GM23338 (cell line): ENCODE measurements around the gene ACOXL. TPM values are rescaled to one million over a fixed set of nuclear protein-coding genes. Genes with fewer than 3 reads are reported as not detected.

Experiments used
- ATAC-seq: fragments of 200-7000 bp; cut with Tn5 transposase; 3 replicates; pipeline ENCODE4 v1.9.1; 2020
- DNase-seq: peaks from one replicate; pipeline ENCODE4 v3.0.0-alpha.2; 2015; ENCODE audit warnings: low spot score
- H2AFZ ChIP-seq: fragments of 200-600 bp; sonication (generic); 2 replicates; pipeline ENCODE4 v1.8.0; 2016; ENCODE audit warnings: antibody characterized with exemption, mild to moderate bottlenecking, moderate library complexity
- H3F3A ChIP-seq: fragments of 200-600 bp; sonication (generic); replicated peaks from 2 replicates; pipeline ENCODE4 v1.8.0; 2017; ENCODE audit warnings: antibody characterized with exemption, mixed run types, low read depth
- H3K27ac ChIP-seq: fragments of 200-600 bp; sonication (generic); 2 replicates; pipeline ENCODE4 v1.6.1; 2016; ENCODE audit warnings: low read depth
- H3K27me3 ChIP-seq: fragments of 200-600 bp; sonication (generic); 2 replicates; pipeline ENCODE4 v1.8.0; 2016; ENCODE audit warnings: mild to moderate bottlenecking, mixed run types, moderate library complexity; ENCODE audit not compliant: insufficient read depth
- H3K36me3 ChIP-seq: fragments of 200-600 bp; sonication (generic); 2 replicates; pipeline ENCODE4 v1.8.0; 2016; ENCODE audit warnings: mild to moderate bottlenecking; ENCODE audit not compliant: insufficient read depth
- H3K4me1 ChIP-seq: fragments of 200-600 bp; sonication (generic); 2 replicates; pipeline ENCODE4 v1.8.0; 2016; ENCODE audit warnings: mild to moderate bottlenecking, moderate library complexity; ENCODE audit not compliant: insufficient read depth
- H3K4me2 ChIP-seq: fragments of 200-600 bp; sonication (generic); 2 replicates; pipeline ENCODE4 v1.7.1; 2017; ENCODE audit warnings: mixed run types
- H3K4me3 ChIP-seq: fragments of 200-600 bp; sonication (generic); 2 replicates; pipeline ENCODE4 v1.6.1; 2016; ENCODE audit warnings: mixed run types
- H3K79me2 ChIP-seq: fragments of 200-600 bp; sonication (generic); replicated peaks from 2 replicates; pipeline ENCODE4 v1.8.0; 2017; ENCODE audit warnings: mild to moderate bottlenecking; ENCODE audit not compliant: insufficient read depth
- H3K9me2 ChIP-seq: fragments of 200-600 bp; sonication (generic); 2 replicates; pipeline ENCODE4 v1.8.0; 2017; ENCODE audit not compliant: insufficient read depth
- H4K20me1 ChIP-seq: fragments of 200-600 bp; sonication (generic); replicated peaks from 2 replicates; pipeline ENCODE4 v1.8.0; 2017; ENCODE audit warnings: mild to moderate bottlenecking; ENCODE audit not compliant: insufficient read depth
- H3K27ac Mint-ChIP-seq: 2 replicates; pipeline ENCODE4 v1.8.0; 2020; ENCODE audit warnings: inconsistent platforms, mild to moderate bottlenecking, moderate library complexity, mixed read lengths
- H3K27me3 Mint-ChIP-seq: 3 replicates; pipeline ENCODE4 v1.8.0; 2022; ENCODE audit warnings: low read depth, mild to moderate bottlenecking, moderate library complexity, mixed read lengths, inconsistent platforms; ENCODE audit not compliant: insufficient read depth, poor library complexity
- H3K36me3 Mint-ChIP-seq: 3 replicates; pipeline ENCODE4 v1.8.0; 2021; ENCODE audit warnings: low read depth, mild to moderate bottlenecking, inconsistent platforms, moderate library complexity, mixed read lengths
- H3K4me1 Mint-ChIP-seq: 3 replicates; pipeline ENCODE4 v1.8.0; 2020; ENCODE audit warnings: mild to moderate bottlenecking, inconsistent platforms, mixed read lengths
- H3K4me3 Mint-ChIP-seq: 3 replicates; pipeline ENCODE4 v1.8.0; 2021; ENCODE audit warnings: moderate library complexity, mild to moderate bottlenecking, inconsistent platforms, mixed read lengths
- H3K9me3 Mint-ChIP-seq: 3 replicates; pipeline ENCODE4 v1.8.0; 2020; ENCODE audit warnings: moderate library complexity, mild to moderate bottlenecking, inconsistent platforms, mixed read lengths
- CREB1 ChIP-seq: fragments of 250-450 bp; sonication (Bioruptor Pico); IDR thresholded peaks from 2 replicates; pipeline ENCODE4 v1.5.0; 2020; ENCODE audit warnings: low read depth, mild to moderate bottlenecking, moderate library complexity
- CTCF ChIP-seq, 2 experiments: fragments of 200-600 bp in 1 of 2; sonication (generic) in 1 of 2; conservative IDR thresholded peaks; 2 replicates each; pipeline versions ENCODE4 v1.5.1 to v1.6.1; 2016 to 2017; ENCODE audit warnings: antibody characterized with exemption in 2 of 2, low read depth in 2 of 2, mild to moderate bottlenecking in 2 of 2, moderate library complexity in 1 of 2
- ETS1 ChIP-seq: IDR thresholded peaks from 2 replicates; pipeline ENCODE4 v1.6.1; 2016; ENCODE audit warnings: antibody characterized with exemption
- EZH2 ChIP-seq: fragments of 200-600 bp; sonication (generic); IDR thresholded peaks from one replicate; pipeline ENCODE4 v1.8.0; 2017; ENCODE audit warnings: antibody characterized with exemption, mild to moderate bottlenecking, low read depth; ENCODE audit not compliant: unreplicated experiment
- EZH2phosphoT487 ChIP-seq: fragments of 200-600 bp; sonication (generic); IDR thresholded peaks from one replicate; pipeline ENCODE4 v1.8.1; 2018; ENCODE audit warnings: antibody characterized with exemption; ENCODE audit not compliant: unreplicated experiment
- JUNB ChIP-seq: IDR thresholded peaks from one replicate; pipeline ENCODE4 v1.6.1; 2016; ENCODE audit warnings: antibody characterized with exemption; ENCODE audit not compliant: unreplicated experiment
- NANOG ChIP-seq: IDR thresholded peaks from 2 replicates; pipeline ENCODE4 v1.6.1; 2016; ENCODE audit warnings: antibody characterized with exemption, borderline replicate concordance
- POLR2AphosphoS5 ChIP-seq: IDR thresholded peaks from 2 replicates; pipeline ENCODE4 v1.6.1; 2016; ENCODE audit warnings: antibody characterized with exemption, low read depth
- REST ChIP-seq: IDR thresholded peaks from one replicate; pipeline ENCODE4 v1.6.1; 2018; ENCODE audit warnings: antibody characterized with exemption; ENCODE audit not compliant: unreplicated experiment
- STAT1 ChIP-seq: IDR thresholded peaks from one replicate; pipeline ENCODE4 v1.6.1; 2016; ENCODE audit warnings: antibody characterized with exemption; ENCODE audit not compliant: unreplicated experiment
- ZNF114 ChIP-seq: fragments of 250-450 bp; sonication (Bioruptor Pico); IDR thresholded peaks from 2 replicates; pipeline ENCODE4 v1.5.0; 2020; ENCODE audit warnings: mild to moderate bottlenecking, moderate library complexity
- ZNF331 ChIP-seq: fragments of 250-450 bp; sonication (Bioruptor Pico); IDR thresholded peaks from 2 replicates; pipeline ENCODE4 v1.5.0; 2020; ENCODE audit warnings: low read depth, mild to moderate bottlenecking, moderate library complexity
- ZNF462 ChIP-seq: fragments of 250-450 bp; sonication (Bioruptor Pico); IDR thresholded peaks from 2 replicates; pipeline ENCODE4 v1.5.0; 2020; ENCODE audit warnings: mild to moderate bottlenecking, moderate library complexity
- polyA plus RNA-seq: library from polyadenylated mRNA; unstranded; fragments of >200 nt; fragmentation: Nextera tagmentation; extraction: Ambion mirVana; gene quantifications from 2 replicates; pipeline ENCODE4 v1.2.1, GENCODE V29; 2016
- total RNA-seq: library from RNA; depleted of rRNA; stranded (reverse); fragments of >200 nt; shearing (Covaris generic); gene quantifications from 2 replicates; pipeline ENCODE4 v1.2.3, GENCODE V29; 2014

Gene ACOXL
- total and polyA plus RNA-seq, 2 experiments from 2014 or later, result 9.0 to 14.7 TPM

GRCh38 chr2:110995911-110996310 lies 263.5 kb downstream of the ACOXL start:
- Histone ChIP-seq H3K36me3 (no peaks in the 10 kb centered on the region), H3K79me2 (no peaks in the 10 kb centered on the region), H3F3A (no peaks in the 10 kb centered on the region), H4K20me1 (no peaks in the 10 kb centered on the region), H3K4me3 (no peak overlapping the region), H3K9me2 (peaks cover 10% of the 10 kb centered on the region), H3K27me3 (no peaks in the 10 kb centered on the region), H2AFZ (no peak overlapping the region), H3K4me2 (no peak overlapping the region), H3K4me1 (peaks cover 11% of the 10 kb centered on the region), H3K27ac (no peak overlapping the region)
- Mint-ChIP-seq H3K27ac (no peak overlapping the region), H3K27me3 (no peaks in the 10 kb centered on the region), H3K4me3 (no peak overlapping the region), H3K36me3 (peaks cover 3% of the 10 kb centered on the region; the same call in 1 of the 3 replicates), H3K4me1 (peaks cover 12% of the 10 kb centered on the region), H3K9me3 (no peaks in the 10 kb centered on the region)
- no peak for TF ChIP-seq JUNB
- no peak for TF ChIP-seq POLR2AphosphoS5
- no peak for TF ChIP-seq ZNF331
- TF ChIP-seq REST, result no peak
- TF ChIP-seq EZH2, result no peak
- TF ChIP-seq CREB1 (CRISPR knock-in tag), result no peak
- no peak for TF ChIP-seq ETS1
- TF ChIP-seq STAT1, result no peak
- no peak for TF ChIP-seq EZH2phosphoT487
- no peak for TF ChIP-seq NANOG
- no peak for TF ChIP-seq CTCF (conservative IDR thresholded peaks at IDR 0.05; ENCODE audit: low read depth in 2 of 2)
- no peak for TF ChIP-seq ZNF462 (CRISPR knock-in tag)
- no peak for TF ChIP-seq ZNF114 (CRISPR knock-in tag)
- ATAC-seq (no peak), DNase-seq (no peak)
